ENCODE measurements around the gene CKB.

CKB gene

DNA sequence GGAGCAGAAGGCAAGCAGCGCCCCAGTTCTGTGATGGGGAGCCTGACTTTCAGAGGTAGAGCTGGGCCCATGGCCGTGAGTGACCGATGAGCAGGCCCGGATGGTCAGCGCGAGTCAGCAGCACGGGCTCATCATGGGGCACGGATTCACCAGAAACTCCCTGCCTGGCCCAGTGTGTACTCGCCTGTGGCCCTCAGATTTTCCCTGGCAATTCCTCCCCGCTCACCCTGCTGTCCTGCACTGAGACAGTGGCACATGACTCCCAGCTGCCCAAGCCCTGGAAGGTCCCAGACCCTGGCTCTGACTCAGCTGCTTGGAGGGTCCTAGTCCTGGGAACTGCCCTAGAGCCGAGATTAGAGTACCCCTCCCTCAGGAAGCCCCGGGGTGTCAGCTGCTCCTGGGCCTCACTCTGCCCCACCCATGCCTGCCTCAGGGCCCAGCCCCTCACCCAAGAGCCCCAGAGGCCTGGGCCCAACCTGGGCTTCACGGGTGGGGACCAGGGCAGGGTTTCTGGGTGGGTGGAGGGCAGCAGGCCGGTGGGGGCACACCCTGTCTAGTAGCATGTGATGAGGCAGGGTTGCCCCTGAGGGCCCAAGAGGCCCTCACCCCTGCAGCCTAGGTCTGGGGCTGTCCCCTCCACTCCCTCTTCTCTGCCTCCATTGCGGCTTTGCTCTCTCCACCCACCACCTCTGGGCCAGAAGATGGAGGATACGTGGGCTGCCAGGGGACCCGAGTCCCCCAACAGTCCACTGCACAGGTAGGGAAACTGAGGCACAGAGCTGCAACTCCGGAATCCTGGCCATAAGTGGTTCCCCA is 14.8 kb upstream of the CKB start:
- DNase-seq: no peak

DNA sequence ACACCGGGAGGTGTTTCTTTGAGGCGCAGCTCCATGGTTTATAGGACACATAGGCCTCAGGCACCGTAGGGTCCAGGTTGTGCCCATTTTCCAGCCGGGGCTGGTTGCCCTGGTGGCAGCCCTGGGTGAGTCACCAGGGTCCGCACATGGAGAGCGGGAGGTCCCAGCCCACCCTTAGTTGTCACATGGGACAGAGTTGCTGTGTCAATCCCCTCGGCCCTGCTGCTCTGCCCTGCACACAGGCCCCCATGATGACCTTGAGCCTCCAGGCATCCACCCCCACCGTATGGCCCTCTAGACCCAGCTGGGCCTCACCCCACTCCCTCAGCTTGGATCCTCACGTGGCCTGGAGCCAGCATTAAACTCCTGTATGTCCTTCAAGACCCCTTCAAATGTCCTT is 14.1 kb upstream of the CKB start:
- DNase-seq: no peak

DNA sequence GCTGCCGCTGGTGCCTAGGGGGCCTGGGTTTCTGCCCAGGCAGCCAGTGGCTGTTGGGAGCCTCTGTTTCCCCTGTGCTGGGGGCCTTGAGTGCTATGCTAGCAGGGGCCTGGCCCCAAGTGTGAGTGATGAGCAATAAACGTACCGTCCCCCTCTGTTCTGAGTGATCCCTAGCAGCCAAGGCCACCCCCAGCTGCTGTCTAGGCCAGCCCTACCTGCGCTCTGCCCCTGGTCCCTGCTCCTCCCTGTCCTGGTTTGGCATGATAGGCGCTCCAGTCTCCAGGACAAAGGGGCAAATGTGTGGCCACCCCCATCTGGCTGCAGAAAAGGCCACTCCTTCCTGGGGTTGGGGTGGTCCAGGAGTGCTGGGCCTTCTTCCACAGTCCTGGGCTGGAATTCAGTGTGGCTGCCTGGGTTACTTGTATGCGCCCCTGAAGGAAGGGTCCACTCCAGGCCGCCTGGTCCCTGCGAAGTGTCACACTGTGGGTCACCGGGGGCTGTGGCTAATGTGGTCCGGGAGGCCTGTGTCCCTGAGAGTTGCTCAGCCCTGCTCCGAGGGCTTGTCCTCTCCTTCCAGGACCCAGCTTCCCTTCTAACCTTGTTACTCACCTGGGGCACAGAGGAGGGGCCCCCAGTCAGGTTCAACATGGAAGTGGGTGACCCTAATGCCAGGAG is 13.4 kb upstream of the CKB start:
- DNase-seq: no peak

DNA sequence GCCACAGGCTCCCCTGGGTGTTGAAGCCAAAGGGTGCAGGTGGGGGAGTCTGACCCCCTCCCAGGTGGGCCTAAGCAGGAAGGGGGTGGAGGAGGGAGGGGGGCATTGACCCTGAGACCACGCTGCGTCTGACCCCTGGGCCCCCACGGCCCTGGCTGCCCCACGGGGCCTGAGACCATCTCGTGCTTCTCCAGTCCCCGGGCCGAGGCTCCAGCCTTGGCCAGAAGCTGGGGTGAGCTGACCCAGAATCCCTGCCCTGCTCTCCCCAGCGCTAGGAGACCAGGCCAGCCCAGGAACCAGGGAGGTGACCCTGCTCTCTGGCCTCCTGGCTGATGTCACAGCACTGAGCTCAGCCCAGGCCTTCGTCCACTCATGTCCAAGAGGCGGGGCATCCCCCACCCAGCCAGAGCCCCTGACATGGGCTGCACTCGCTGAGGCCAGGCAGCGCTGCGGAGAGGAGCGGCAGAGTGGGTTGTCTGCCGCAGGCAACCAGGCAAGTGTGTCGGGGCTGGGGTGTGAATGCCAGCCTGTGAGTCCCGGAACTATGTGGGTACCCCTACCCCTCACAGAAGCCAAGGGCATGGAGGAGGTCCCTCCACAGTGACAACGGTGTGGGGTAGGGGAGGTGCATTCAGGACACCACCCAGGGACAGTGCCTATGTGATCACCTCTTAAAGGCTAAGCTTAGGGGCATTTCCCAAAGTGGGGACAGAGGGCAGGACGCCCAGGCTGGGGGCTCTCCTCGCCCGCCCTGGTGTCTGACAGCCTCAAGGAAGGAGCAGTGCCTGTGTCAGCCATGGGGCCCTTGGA is 12.7 kb upstream of the CKB start:
- no peak for DNase-seq

DNA sequence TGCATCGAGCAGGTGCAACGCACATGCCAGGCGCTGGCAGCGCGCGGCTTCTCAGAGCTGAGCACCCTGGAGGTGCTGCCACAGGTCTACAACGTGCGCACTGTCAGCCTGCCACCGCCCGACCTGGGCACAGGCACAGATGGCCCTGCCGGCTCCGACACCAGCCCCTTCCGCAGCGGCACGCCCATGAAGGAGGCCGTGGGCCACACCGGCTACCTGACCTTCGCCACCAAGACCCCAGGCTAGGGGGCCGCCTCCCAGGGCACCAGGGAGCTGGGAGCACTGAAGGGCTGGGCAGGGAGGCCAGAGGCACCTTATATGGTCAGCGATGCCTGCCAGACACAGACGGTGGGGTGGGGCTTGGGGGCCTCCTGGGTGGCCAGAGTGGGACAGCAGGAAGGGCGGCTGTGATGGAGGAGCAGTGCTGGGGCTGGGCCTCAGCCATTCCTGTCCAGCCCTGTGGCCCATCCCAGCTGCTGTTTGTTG is 12.0 kb upstream of the CKB start:
- no peak for DNase-seq

DNA sequence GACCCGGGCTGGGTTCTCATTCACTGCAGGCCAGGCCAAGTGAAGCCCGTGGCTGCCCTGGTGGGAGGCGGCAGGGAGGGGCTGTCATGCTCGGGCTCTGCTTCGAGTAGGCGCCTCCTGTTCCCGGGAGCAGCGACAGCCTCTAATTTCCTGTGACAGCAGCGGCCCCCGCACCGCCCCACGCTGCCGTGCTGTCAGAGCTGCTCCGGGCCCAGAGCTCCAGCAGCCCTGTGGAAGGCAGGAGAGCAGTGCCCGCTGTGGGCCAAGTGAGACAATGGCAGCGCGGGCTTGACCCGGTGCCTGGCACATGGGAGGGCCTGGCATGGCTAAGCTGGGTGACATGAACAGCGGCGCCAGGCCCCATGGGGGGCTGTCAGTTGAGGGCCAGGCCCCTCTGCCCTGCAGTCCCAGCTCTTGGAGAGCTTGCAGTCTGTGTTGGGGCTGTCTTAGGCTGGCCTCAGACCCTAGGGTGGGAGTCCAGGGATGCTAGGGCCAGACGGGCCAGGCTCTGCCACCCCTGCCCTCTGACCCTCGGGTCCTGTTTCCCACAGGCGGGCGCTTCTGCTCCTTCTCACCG is 11.5 kb upstream of the CKB start:
- DNase-seq: no peak

DNA sequence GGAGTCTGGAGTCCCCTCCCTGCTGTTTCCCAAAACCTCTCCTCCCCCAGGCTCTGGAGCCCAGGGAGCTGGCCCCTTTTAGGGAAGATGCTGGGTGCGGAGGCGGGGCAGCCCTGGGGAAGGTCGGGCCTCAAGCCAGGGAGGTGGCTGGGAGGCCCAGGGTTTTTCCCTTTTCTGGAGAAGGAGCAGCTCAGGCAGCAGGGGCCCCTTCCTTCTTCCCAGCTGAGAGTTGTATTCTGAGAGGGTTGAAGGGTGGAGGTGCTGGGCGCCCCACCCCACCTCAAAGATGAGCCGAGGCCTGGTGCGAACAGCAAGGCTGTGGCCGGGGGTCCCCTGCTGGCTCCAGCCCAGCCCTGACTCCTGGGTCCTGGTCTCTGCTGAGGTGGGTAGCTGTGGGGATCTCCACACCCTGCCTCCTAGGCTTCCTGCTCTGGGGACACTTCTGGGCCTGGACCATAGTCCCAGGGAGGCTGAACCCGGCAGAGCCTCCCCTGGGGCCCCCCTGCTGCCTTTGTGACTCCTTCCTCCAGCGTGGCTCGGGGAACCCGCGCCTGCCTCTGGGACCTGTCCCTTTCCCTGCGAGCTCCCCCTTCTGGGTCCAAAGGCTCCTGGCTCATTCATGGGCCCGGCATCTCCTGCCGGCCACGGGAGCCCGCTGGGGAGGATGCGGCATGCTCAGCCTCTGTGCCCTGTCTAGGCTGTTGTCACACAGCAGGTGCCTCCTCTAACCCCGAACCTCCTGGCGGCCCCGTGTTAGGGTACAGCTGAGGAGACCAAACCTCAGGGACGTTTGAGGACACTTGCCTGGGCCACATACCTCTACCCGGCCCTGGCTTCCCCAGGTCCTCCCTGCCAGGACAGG is 10.7 kb upstream of the CKB start:
- no peak for DNase-seq

DNA sequence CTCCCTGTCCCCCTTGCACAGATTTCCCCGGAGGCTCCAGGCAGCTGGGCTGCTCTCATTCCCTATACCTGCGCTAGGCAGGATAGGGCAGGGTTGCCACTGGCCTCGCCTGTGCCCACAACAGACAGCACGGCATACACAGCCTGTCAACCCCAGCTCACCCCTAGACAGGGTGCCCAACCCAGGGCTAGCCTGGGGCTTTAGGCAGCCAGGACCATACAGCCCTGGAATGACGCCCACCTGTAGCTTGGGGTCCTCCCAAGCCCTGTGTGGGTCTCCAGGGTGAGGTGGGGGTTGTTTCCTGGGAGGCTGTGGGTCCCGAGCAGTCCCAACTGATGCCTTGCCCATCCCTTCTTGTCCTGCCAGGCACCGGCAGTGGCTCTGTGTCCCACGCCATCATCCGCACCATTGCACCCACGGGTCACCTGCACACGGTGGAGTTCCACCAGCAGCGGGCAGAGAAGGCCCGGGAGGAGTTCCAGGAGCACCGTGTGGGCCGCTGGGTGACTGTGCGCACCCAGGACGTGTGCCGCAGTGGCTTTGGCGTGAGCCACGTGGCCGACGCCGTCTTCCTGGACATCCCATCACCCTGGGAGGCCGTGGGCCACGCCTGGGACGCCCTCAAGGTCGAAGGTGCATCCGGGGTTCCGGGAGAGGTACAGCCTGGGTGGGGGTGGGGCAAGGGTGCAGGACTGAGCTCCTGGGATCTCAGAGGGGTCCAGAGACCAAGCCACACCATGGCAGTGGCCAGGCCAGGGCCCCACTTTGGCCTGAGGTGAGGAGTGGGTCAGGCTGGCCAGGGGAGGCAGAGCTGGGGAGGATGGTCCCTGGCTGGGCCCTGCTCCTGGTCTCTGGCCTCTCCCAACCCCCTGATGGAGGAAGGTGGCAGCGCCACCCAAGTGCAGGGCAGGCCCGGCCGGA is 9.8 kb upstream of the CKB start:
- no peak for DNase-seq

DNA sequence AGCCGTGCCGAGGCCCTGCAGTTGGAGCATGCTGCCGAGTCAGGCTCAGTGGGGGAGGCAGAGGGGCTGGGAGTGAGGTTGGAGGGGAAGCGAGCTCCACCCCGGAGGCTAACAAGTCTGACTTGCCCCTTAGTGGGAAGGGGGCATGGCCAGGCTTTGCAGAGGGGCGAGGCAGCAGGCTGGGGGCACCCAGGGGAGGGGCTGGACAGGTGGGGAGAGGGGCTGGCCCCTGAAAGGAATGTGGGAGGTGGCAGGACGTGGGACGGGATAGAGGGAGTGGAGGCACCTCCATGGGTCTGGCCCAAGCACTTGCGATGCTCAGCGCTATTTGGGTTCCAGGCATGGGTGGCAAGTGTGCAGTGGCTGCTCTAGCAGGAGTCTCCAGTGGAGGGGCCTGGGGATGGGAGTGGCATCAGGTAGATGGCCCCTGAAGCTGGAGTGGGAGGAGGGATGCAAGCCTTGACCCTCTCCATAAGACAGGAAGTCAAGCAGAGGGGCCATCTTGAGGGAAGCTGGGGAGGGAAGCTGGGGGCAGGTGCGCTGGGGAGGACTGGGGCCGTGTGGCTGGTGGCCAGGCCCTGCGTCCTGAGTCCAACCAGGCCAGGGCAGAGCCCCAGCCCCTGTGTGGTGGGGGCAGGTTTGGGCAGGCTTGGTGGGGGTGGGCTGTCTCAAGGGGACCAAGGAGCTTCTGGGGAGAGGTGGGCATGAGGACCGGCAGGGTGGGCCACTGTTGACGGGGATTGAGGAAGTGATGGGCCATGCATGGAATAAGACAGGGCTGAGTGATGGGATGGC is 9.0 kb upstream of the CKB start:
- DNase-seq: no peak

DNA sequence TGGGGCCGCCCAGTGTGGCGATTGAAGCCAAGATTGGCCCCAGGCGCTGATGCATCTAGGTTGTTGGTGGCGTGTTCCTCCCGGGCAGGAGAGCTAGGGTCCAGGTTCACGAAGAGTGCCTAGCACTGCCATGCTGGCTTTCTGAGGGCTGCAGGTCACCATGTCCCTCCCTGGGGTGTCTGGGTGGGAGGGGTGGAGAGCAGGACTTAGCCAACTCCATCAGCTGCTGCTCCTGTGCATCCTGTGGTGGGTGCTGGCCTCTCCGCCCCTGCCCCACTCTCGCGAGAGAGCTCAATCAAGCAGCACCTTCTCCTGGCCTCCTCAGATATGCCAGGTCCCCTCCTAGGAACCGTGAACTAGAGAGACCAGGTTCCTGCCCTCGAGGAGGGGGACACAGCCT is 8.2 kb upstream of the CKB start:
- no peak for DNase-seq

DNA sequence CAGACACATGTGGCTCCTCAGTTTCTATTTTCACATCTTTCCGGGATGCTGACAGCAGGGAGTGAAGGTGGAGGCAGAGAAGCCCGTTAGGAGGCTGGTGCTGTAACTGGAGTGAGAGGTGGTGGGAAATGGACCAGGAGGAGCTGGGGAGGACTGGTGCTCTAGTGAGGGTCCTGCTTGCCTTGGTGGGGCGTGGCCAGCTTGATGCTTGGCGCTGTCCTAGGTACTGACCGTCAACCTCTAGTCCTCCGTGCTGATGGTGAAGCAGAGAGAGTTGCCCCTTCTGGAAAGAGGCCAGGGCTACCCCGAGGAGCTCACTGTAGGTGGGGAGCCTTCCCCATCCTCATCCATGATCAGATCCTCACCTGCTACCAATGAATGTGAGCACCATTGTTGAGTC is 7.8 kb upstream of the CKB start:
- DNase-seq: peak; percentile 31

DNA sequence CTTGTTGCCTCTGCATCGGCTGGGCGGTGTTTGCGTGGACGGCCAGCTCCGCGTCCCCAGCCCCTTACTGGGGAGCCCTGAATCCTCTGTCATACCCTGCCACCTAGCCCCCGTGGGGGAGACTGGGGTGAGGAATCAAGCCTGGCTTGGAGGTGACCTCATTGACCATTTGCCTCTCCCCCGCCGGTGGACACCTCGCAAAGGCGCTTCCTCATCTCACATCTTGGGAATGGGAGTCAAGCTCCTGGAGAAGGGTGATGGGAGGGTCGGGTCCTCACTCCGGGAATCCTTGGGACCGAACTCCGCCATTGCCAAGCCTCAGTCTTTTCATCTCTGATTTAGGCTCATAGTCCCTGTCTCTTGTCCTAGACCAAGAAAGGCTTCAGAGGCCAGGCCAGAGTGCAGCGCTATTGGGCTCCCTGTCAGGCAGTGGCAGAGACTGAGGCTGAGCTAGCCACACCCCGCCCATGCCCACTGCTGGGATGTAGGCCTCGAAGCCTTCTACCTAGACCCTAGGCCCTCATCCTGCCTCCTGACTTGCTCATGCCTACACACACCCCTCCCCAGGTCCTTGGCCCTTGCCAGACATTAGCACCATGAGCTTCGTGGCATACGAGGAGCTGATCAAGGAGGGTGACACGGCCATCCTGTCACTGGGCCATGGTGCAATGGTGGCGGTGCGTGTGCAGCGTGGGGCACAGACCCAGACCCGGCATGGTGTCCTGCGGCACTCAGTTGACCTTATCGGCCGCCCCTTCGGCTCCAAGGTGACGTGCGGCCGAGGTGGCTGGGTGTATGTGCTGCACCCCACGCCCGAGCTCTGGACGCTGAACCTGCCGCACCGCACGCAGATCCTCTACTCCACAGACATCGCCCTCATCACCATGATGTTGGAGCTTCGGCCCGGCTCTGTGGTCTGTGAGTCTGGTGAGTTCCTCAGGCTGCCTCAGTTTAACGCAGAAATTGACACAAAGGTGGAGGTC is 7.0 kb upstream of the CKB start:
- DNase-seq: peak; percentile 23

DNA sequence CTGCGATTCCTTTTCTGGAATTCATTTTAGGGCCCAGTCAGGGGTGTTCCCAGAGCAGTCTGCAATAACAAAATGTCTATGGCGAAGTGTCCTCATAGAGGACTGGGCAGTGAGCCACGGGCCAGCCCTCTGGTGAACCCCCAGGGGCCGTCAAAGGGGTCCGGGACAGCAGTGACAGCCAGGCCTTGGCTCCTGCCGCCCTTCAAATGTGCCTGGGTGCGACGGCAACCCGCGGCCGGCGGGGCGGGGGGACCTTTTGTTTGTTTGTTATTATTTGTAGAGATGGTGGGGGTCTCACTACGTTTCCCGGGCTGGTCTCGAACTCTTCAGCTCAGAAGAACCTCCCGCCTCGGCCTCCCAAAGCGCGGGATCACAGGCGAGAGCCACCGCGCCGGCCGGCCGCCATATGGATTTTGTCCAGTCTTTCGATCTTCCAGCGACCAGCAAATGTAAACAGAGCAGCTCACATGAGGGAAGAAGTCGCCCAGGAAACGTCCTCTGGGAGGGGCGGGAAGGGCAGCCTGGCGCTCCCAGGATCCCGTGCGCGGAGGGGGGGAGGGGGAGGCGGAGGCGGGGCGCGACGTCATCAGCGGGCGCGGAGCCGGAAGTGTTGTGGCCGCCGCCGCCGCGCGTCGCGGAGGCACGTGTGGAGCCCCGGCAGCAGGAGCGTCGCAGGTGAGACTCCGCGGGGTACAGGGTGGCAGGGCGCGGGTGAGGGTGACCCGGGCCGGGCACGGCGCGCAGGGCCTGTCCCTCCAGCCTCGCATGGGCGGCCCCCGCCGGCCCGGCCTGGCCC is 6.2 kb upstream of the CKB start, which contains the start of gene TRMT61A:
Gene TRMT61A, plus strand, starts transcription at position 610 of the 796 bp plus-strand sequence. CDS start 783 bp downstream, outside the sequence.
- peak; percentile 94 for DNase-seq

DNA sequence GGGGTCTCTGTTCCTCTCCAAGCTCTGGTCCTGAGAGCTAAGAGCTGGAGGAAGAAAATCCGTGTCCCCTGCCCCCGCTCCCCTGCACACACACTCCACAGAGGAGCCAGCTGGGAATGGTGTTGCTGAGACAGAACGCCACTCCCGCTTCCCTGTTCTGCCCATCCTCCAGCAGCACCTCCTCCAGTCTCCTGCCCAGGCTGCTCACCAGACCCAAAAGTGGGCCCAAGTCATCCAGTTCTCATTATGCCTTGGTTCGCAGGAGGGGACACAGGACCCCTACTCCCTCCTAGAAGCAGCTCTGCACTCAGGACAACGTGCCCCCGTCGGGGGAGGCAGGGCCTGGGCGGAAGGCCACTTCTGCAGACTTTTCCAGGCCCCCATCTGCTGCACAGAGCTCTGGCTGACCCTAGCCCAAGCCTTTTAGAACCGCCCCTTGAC is 5.5 kb upstream of the CKB start:
- DNase-seq: no peak

DNA sequence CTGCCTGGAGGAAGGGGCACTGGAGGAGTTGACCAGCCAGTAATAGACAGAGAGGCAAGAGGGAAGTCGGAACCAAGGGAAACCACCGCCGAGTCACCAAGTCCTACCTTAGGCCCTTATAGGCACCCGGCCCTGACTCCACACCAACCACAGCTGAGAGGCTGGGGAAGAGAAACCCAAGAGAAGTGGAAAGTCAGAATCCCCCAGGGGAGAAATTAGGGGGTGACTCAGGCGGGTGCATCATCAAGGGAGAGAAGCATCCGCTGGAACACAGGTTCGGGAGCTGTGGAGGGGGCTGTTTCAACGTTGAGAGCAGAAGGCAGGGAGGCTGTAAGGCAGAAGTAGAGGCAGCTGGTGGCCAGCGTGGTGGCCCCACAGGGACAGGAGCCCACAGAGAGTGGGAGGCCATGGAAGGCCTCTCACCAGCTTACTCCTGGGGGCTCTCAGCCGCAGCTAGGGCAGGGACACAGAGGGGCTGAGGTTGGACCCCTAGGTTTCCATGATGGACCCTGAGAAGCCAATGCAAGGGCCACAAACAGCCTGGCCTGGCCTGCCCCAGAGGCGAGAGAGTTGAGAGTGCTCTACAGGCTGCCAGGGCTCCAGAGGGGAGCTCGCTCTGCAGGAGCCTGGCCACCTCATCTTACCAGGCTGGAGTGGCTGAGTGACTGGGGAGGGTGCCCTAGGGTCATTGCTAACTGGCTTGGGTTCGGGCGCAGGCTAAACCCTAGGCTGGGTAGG is 4.9 kb upstream of the CKB start:
- DNase-seq: no peak

DNA sequence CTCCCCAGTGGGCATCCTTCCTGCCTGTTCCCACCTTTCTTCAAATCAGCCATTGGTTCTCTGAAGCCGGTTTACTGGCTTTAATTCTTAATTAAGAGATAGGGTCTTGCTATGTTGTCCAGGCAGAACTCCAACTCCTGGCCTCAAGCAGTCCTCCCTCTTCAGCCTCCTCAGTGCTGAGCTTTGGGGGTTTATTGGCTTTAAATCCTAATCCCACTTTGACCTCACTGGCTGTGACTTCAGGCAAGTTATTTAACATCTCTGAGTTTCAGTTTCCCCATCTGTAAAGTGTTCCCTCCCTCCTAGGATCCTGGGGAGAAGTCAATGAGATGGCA is 4.3 kb upstream of the CKB start:
- no peak for DNase-seq

DNA sequence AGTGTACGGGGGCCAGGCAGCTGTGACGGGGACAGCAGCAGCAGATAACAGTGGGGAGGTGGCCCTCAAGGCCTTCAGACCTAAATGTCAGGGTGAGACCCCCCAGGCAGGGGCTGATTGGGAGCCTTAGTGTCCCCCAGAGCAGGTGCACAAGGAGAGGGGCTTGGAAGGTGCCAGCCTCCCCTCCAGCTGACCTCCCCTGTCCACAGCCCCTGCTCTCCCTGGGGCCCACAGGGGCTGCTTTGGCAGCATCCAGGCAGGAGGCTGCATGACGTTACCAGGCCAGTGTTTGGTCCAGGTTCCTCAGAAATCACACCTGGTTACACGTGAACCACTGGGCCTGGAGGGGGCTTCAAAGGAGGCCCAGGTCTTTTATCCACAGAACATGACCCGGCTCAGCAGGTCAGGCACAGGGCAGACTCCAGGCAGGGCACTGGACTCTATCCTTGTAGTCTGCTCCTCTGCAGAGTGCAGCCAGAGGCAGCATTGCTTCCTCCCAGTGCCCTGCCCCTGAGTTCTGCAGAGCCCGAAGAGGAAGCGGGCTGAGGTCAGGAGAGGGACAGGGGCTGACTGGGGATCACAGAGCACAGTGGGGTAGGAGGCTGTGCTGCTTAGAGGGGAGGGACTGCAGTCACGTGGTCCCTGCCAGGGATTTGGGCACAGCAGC is 3.8 kb upstream of the CKB start:
- DNase-seq: no peak
